HG02885 (cell line): ENCODE data around the gene AASS.
"Not testable (repeated sequence)": the region's sequence is repeated elsewhere in the genome, so short reads cannot be mapped to it uniquely, and the experiment has no call there.

Source experiments
- ATAC-seq: cut with Tn5 transposase; IDR thresholded peaks from one replicate; pipeline ENCODE4 v1.9.1; 2021; ENCODE audit warnings: mild to moderate bottlenecking; ENCODE audit not compliant: unreplicated experiment, poor library complexity

The AASS gene

GRCh38 chr7:122143751-122144711 lies at the start of gene AASS:
AASS (minus strand) TSS chr7:122144249; CDS start chr7:122133726, 10,523 bp downstream.
- ATAC-seq, result peak; percentile 100

- no peak for ATAC-seq
Measured at GRCh38 chr7:122188785-122189184, 44.7 kb upstream of the AASS start.

- no peak for ATAC-seq
Measured at GRCh38 chr7:122183106-122183505, 39.1 kb upstream of the AASS start.

GRCh38 chr7:122182081-122182480 lies 38.0 kb upstream of the AASS start:
- no peak for ATAC-seq

GRCh38 chr7:122172144-122172543 lies 28.1 kb upstream of the AASS start:
- not testable (repeated sequence) for ATAC-seq

- no peak for ATAC-seq
Measured at GRCh38 chr7:122166740-122167139, 22.7 kb upstream of the AASS start.

GRCh38 chr7:122166275-122166674 lies 22.2 kb upstream of the AASS start:
- no peak for ATAC-seq

GRCh38 chr7:122161628-122162027 lies 17.6 kb upstream of the AASS start:
- ATAC-seq, result no peak

GRCh38 chr7:122155566-122155965 lies 11.5 kb upstream of the AASS start:
- no peak for ATAC-seq

GRCh38 chr7:122148878-122149277 lies 4.8 kb upstream of the AASS start:
- no peak for ATAC-seq

- no peak for ATAC-seq
Measured at GRCh38 chr7:122148081-122148480, 4.0 kb upstream of the AASS start.

GRCh38 chr7:122145937-122146645 lies 2.0 kb upstream of the AASS start:
- ATAC-seq, result no peak

- ATAC-seq, result no peak
Measured at GRCh38 chr7:122143376-122143750, 686 bp downstream of the AASS start.

- no peak for ATAC-seq
Measured at GRCh38 chr7:122140918-122141317, 3.1 kb downstream of the AASS start.

- ATAC-seq, result no peak
Measured at GRCh38 chr7:122137251-122138077, 6.6 kb downstream of the AASS start.

- ATAC-seq, result no peak
Measured at GRCh38 chr7:122136639-122137245, 7.3 kb downstream of the AASS start.

GRCh38 chr7:122136078-122136477 lies 8.0 kb downstream of the AASS start:
- no peak for ATAC-seq

GRCh38 chr7:122135275-122135674 lies 8.8 kb downstream of the AASS start:
- ATAC-seq, result no peak

GRCh38 chr7:122134793-122135192 lies 9.3 kb downstream of the AASS start:
- not testable (repeated sequence) for ATAC-seq

GRCh38 chr7:122133477-122133876 lies 10.6 kb downstream of the AASS start:
- ATAC-seq, result no peak
